Amniotic epithelial cell (primary cell): ENCODE results near the gene SLC12A3.
A peak's percentile ranks its signal among the peaks of the same experiment; 100 is the strongest.
"Not testable (repeated sequence)": the region's sequence is repeated elsewhere in the genome, so short reads cannot be mapped to it uniquely, and the experiment has no call there.

Experiments used
- DNase-seq: peaks from one replicate; pipeline ENCODE4 v3.0.0-alpha.2; 2010; ENCODE audit warnings: low read depth

The SLC12A3 gene

GRCh38 chr16:56919099-56919800, 54.2 kb downstream of the SLC12A3 start:
- no peak for DNase-seq

GRCh38 chr16:56921571-56921970, 56.6 kb downstream of the SLC12A3 start:
- no peak for DNase-seq

DNA sequence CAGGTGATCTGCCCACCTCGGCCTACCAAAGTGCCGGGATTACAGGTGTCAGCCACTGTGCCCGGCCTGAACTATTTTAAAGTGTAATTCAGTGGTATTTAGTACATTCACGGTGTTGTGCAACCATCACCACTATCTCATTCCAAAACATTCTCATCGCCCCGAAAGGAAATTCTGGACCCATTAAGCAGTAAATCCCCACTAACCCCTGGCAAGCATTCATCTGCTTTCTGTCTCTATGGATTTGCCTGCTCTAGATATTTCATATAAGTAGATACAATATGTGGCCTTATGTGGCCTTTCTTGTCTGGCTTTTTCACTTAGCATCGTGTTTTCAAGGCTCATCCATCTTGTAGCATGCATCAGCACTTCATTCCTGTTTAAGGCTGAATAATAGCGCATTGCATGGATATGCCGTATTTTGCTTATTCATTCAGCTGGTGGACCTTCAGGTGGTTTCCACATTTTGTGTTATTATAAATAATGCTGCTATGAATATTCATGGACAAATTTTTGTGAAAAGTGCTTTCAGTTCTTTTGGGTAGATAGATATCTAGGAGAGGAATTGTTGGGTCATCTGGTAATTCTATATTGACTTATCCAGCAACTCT, 58.6 kb downstream of the SLC12A3 start:
- peak; percentile 97 for DNase-seq

GRCh38 chr16:56927471-56927870, 62.5 kb downstream of the SLC12A3 start:
- DNase-seq = no peak

DNA sequence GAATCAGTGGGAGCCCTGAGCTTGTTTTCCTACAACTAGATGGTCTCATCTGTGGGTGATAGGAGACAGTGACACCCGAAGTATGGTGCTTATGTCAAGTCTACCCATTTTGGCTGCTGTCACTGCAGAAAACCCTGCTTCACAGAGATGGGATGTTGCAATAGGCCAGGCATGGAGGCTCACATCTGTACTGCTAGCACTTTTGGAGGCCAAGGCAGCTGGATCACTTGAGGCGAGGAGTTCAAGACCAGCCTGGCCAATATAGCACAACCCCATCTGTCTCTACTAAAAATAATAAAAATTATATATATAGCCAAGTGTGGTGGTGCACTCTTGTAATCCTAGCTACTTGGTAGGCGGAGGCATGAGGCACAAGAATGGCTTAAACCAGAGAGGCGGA, 64.6 kb downstream of the SLC12A3 start:
- DNase-seq = no peak

GRCh38 chr16:56930486-56931270, 65.7 kb downstream of the SLC12A3 start:
- DNase-seq = no peak

GRCh38 chr16:56931271-56931891, 66.4 kb downstream of the SLC12A3 start:
- no peak for DNase-seq

- peak; percentile 95 for DNase-seq
These were observed 67.1 kb downstream of the SLC12A3 start, which contains the start of gene HERPUD1 for GRCh38 chr16:56931892-56932720. Gene HERPUD1, plus strand, starts transcription at chr16:56932142. Its CDS starts 103 bp downstream, at chr16:56932245.

- peak; percentile 84 for DNase-seq
These were observed 68.0 kb downstream of the SLC12A3 start for GRCh38 chr16:56932721-56933619.

- DNase-seq = no peak
These were observed 69.0 kb downstream of the SLC12A3 start for GRCh38 chr16:56933828-56934598.

- not testable (repeated sequence) for DNase-seq
These were observed 69.7 kb downstream of the SLC12A3 start for GRCh38 chr16:56934599-56935145.

- DNase-seq = no peak
These were observed 70.2 kb downstream of the SLC12A3 start for GRCh38 chr16:56935201-56935600.

GRCh38 chr16:56936491-56936890, 71.5 kb downstream of the SLC12A3 start:
- DNase-seq = no peak

DNA sequence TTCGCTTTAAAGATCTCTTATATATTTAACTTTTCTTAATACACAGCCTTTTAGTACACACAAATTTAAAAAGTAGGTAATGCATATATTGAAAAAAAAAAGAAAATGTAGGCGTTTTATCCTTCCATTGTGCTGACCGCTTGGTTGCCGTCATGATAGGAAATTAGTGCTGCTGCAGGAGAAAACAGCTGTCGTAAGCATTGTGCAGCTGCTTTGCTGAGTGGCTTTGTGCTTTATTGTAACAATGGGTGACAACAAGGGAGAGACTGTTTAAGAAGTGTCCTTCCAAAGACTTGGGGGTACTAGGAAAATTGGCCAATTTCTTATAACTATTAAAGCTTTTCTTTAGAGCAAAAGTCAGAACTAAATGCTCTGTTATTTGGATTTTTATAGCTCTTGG, 71.9 kb downstream of the SLC12A3 start:
- no peak for DNase-seq

DNA sequence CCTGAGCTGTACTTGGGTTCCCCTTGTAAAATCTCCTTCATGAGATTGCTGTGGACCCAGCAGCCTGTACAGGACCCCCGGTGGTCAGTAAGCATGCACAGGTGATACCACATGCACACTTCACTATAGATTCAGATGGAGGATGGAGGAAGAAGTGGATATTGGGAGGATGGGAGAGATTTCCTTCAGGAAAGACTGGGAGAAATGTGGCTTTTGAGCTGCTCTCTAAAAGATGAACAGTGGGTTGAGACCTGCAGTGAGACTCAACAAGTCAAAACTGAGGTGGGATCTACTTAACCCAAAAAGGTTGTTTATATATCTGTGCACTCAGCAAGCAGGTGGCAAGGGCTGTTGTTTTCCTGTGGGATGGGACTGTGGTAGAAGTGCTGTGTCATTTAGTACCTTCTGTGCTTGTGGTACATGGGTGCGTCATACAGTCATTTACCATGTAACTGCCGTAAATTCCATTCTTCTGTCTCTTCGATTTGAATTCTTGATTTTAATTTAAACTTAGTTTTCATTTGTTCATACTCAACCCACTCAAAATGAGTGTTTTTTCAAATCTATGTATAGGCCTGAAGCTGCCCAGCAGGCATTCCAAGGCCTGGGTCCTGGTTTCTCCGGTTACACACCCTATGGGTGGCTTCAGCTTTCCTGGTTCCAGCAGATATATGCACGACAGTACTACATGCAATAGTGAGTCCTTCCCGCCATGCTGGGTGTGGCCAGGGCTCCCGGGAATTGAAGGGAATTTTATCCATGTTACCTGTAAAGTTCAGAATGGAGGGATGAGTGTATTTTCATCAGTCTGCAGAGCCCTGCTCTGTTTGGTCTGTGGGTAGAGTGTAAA, 73.9 kb downstream of the SLC12A3 start:
- no peak for DNase-seq

GRCh38 chr16:56939801-56940200, 74.8 kb downstream of the SLC12A3 start:
- no peak for DNase-seq

DNA sequence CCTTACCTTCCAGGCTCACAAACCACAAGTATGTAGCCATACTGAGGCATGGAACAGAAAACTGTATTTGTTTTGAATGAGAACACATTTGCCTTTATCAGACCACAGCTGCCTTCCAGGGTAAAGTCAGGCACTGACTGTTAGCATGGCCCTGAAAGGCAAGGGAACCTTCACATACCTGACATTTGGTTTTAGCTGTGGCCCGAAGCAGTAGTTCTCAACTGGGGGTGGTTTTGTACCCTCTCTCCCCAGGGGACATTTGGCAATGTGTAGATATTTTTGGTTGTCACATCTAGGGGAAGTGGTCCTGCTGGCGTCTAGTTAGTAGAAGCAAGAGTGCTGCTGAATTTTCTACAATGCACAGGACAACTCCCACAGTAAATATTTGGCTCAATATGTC, 76.1 kb downstream of the SLC12A3 start:
- DNase-seq = no peak

GRCh38 chr16:56941856-56942331, 76.9 kb downstream of the SLC12A3 start:
- no peak for DNase-seq
